Astrocyte (in vitro differentiated cells and primary cell): ENCODE results near the gene RMND5A. TPM values are rescaled to one million over a fixed set of nuclear protein-coding genes. Genes with fewer than 3 reads are reported as not detected.
A peak's percentile ranks its signal among the peaks of the same experiment; 100 is the strongest.

Source experiments
- DNase-seq: peaks from one replicate; pipeline ENCODE4 v3.0.0-alpha.2; 2010; ENCODE audit warnings: low read depth
- FAIRE-seq: peaks from 2 replicates; lab custom pipeline; 2011; peaks lifted over from hg19 to GRCh38; lab: Jason Lieb, UNC
- H2AFZ ChIP-seq: 2 replicates; pipeline ENCODE4 v1.6.0; 2012; ENCODE audit warnings: low read depth, low read length, inconsistent platforms
- H3K27ac ChIP-seq: 2 replicates; pipeline ENCODE4 v1.5.1; 2011; ENCODE audit warnings: low read depth, low read length, inconsistent platforms
- H3K27me3 ChIP-seq: 2 replicates; pipeline ENCODE4 v1.6.0; 2011; ENCODE audit warnings: low read length, inconsistent platforms; ENCODE audit not compliant: insufficient read depth
- H3K36me3 ChIP-seq: 2 replicates; pipeline ENCODE4 v1.5.1; 2011; ENCODE audit warnings: low read length, inconsistent platforms; ENCODE audit not compliant: insufficient read depth
- H3K4me1 ChIP-seq: 2 replicates; pipeline ENCODE4 v1.5.1; 2011; ENCODE audit warnings: low read length, inconsistent platforms; ENCODE audit not compliant: insufficient read depth
- H3K4me2 ChIP-seq: 2 replicates; pipeline ENCODE4 v1.6.0; 2012; ENCODE audit warnings: low read length, inconsistent platforms
- H3K4me3 ChIP-seq: 2 replicates; pipeline ENCODE4 v1.5.1; 2011; ENCODE audit warnings: low read depth, mild to moderate bottlenecking, low read length, inconsistent platforms; ENCODE audit not compliant: insufficient read depth
- H3K79me2 ChIP-seq: 2 replicates; pipeline ENCODE4 v1.6.0; 2012; ENCODE audit warnings: mild to moderate bottlenecking, low read length, inconsistent platforms; ENCODE audit not compliant: insufficient read depth
- H3K9ac ChIP-seq: 2 replicates; pipeline ENCODE4 v1.6.0; 2012; ENCODE audit warnings: mild to moderate bottlenecking, low read length, inconsistent platforms
- H3K9me3 ChIP-seq: 2 replicates; pipeline ENCODE4 v1.5.1; 2012; ENCODE audit warnings: low read depth, mild to moderate bottlenecking, low read length, inconsistent platforms; ENCODE audit not compliant: insufficient read depth
- H4K20me1 ChIP-seq: 2 replicates; pipeline ENCODE4 v1.6.0; 2012; ENCODE audit warnings: low read length, inconsistent platforms; ENCODE audit not compliant: insufficient read depth
- H3K27ac Mint-ChIP-seq: one replicate; pipeline ENCODE4 v1.8.0; 2021; ENCODE audit warnings: mild to moderate bottlenecking, mixed read lengths; ENCODE audit not compliant: unreplicated experiment
- H3K27me3 Mint-ChIP-seq: one replicate; pipeline ENCODE4 v1.8.0; 2021; ENCODE audit warnings: low read depth, mixed read lengths; ENCODE audit not compliant: unreplicated experiment
- H3K36me3 Mint-ChIP-seq: one replicate; pipeline ENCODE4 v1.8.0; 2021; ENCODE audit warnings: low read depth, mixed read lengths; ENCODE audit not compliant: unreplicated experiment
- H3K4me1 Mint-ChIP-seq: one replicate; pipeline ENCODE4 v1.8.0; 2021; ENCODE audit warnings: low read depth, mixed read lengths; ENCODE audit not compliant: unreplicated experiment
- H3K4me3 Mint-ChIP-seq: one replicate; pipeline ENCODE4 v1.8.0; 2021; ENCODE audit warnings: mild to moderate bottlenecking, moderate library complexity, mixed read lengths; ENCODE audit not compliant: unreplicated experiment
- H3K9me3 Mint-ChIP-seq: one replicate; pipeline ENCODE4 v1.8.0; 2021; ENCODE audit warnings: mild to moderate bottlenecking, mixed read lengths; ENCODE audit not compliant: unreplicated experiment
- CTCF ChIP-seq: IDR thresholded peaks from 2 replicates; pipeline ENCODE4 v1.5.1; 2011; ENCODE audit warnings: low read depth, mild to moderate bottlenecking, inconsistent platforms, low read length, moderate library complexity; ENCODE audit not compliant: insufficient read depth
- EZH2 ChIP-seq: IDR thresholded peaks from 2 replicates; pipeline ENCODE4 v1.6.1; 2012; ENCODE audit warnings: mild to moderate bottlenecking, low read length, inconsistent platforms; ENCODE audit not compliant: insufficient read depth
- total RNA-seq: library from RNA; stranded (reverse); gene quantifications from 2 replicates; pipeline ENCODE4 v1.2.1, GENCODE V29; 2021

The RMND5A gene
- total RNA-seq, 1 donor from 2014 or later = 33.6 TPM

- H3K36me3 ChIP-seq = no peaks in the 10 kb centered on the region
- no peak overlapping the region for H2AFZ ChIP-seq
- no peak overlapping the region for H3K27ac ChIP-seq
- H3K79me2 ChIP-seq = no peaks in the 10 kb centered on the region
- peaks cover 10% of the 10 kb centered on the region for H3K9me3 ChIP-seq
- no peak for TF ChIP-seq CTCF
- TF ChIP-seq EZH2 = no peak
- no peak for FAIRE-seq
- no peak overlapping the region for H3K4me3 ChIP-seq
- Mint-ChIP-seq H3K36me3 (peaks cover 5% of the 10 kb centered on the region), H3K27ac (no peak overlapping the region), H3K4me1 (peaks cover 5% of the 10 kb centered on the region), H3K9me3 (peaks cover 16% of the 10 kb centered on the region), H3K27me3 (peaks cover 68% of the 10 kb centered on the region), H3K4me3 (no peak overlapping the region)
- no peaks in the 10 kb centered on the region for H3K4me1 ChIP-seq
- H3K9ac ChIP-seq = no peak overlapping the region
- no peaks in the 10 kb centered on the region for H4K20me1 ChIP-seq
- DNase-seq = no peak
- H3K4me2 ChIP-seq = peak overlapping the region; percentile 58
- peaks cover 62% of the 10 kb centered on the region for H3K27me3 ChIP-seq
These were observed 71.5 kb downstream of the RMND5A start for GRCh38 chr2:86791573-86791972.

GRCh38 chr2:86793752-86794151, 73.7 kb downstream of the RMND5A start:
- DNase-seq (no peak), FAIRE-seq (no peak)
- Histone ChIP-seq H3K36me3 (no peaks in the 10 kb centered on the region), H3K9ac (no peak overlapping the region), H3K4me1 (no peaks in the 10 kb centered on the region), H3K27ac (no peak overlapping the region), H4K20me1 (no peaks in the 10 kb centered on the region), H3K4me3 (no peak overlapping the region), H3K79me2 (no peaks in the 10 kb centered on the region), H3K9me3 (peaks cover 18% of the 10 kb centered on the region), H2AFZ (no peak overlapping the region), H3K4me2 (no peak overlapping the region), H3K27me3 (peaks cover 45% of the 10 kb centered on the region)
- Mint-ChIP-seq H3K4me3 (no peak overlapping the region), H3K9me3 (peaks cover 22% of the 10 kb centered on the region), H3K4me1 (peaks cover 5% of the 10 kb centered on the region), H3K27me3 (peaks cover 51% of the 10 kb centered on the region), H3K36me3 (peaks cover 10% of the 10 kb centered on the region), H3K27ac (no peak overlapping the region)
- TF ChIP-seq CTCF = no peak
- TF ChIP-seq EZH2 = no peak

- Histone ChIP-seq H2AFZ (no peak overlapping the region), H3K4me1 (no peaks in the 10 kb centered on the region), H3K4me3 (no peak overlapping the region), H3K27ac (no peak overlapping the region), H3K79me2 (no peaks in the 10 kb centered on the region), H3K4me2 (no peak overlapping the region), H4K20me1 (no peaks in the 10 kb centered on the region), H3K9me3 (peaks cover 18% of the 10 kb centered on the region), H3K9ac (no peak overlapping the region), H3K27me3 (peaks cover 34% of the 10 kb centered on the region), H3K36me3 (no peaks in the 10 kb centered on the region)
- no peak for FAIRE-seq
- Mint-ChIP-seq H3K36me3 (peaks cover 10% of the 10 kb centered on the region), H3K27ac (no peak overlapping the region), H3K9me3 (peaks cover 22% of the 10 kb centered on the region), H3K4me3 (no peak overlapping the region), H3K27me3 (peaks cover 45% of the 10 kb centered on the region), H3K4me1 (peaks cover 5% of the 10 kb centered on the region)
- TF ChIP-seq CTCF (no peak), EZH2 (no peak)
- DNase-seq = no peak
These were observed 74.8 kb downstream of the RMND5A start for GRCh38 chr2:86794861-86795260.
